Stimulated activated CD4-positive, alpha-beta T cell treated with anti-CD3 and anti-CD28 coated beads, Interleukin-2, amount 100 ng/mL, for 24 hours (primary cell): ENCODE measurements around the gene CRTC3.
"Not testable (repeated sequence)": the region's sequence is repeated elsewhere in the genome, so short reads cannot be mapped to it uniquely, and the experiment has no call there.

Experiments
- DNase-seq, 2 donors: peaks; one replicate each; pipeline ENCODE4 v3.0.0-alpha.2; 2020

CRTC3 gene

GRCh38 chr15:90524018-90524803 lies 5.5 kb upstream of the CRTC3 start:
- not testable (repeated sequence) for DNase-seq

GRCh38 chr15:90529011-90529370 lies 732 bp upstream of the CRTC3 start:
- DNase-seq = no peak

GRCh38 chr15:90530250-90531051 lies 728 bp downstream of the CRTC3 start:
- DNase-seq = peak; percentile 52 to 63

GRCh38 chr15:90531147-90531546 lies 1.4 kb downstream of the CRTC3 start:
- no peak for DNase-seq

GRCh38 chr15:90535254-90535653 lies 5.5 kb downstream of the CRTC3 start:
- DNase-seq = no peak

- peak; percentile 37 to 45 for DNase-seq
These were observed 10.1 kb downstream of the CRTC3 start for GRCh38 chr15:90539789-90540188.

- no peak for DNase-seq
These were observed 11.0 kb downstream of the CRTC3 start for GRCh38 chr15:90540768-90541167.

- DNase-seq = no peak
These were observed 15.4 kb downstream of the CRTC3 start for GRCh38 chr15:90545095-90545494.

GRCh38 chr15:90547540-90547939 lies 17.8 kb downstream of the CRTC3 start:
- no peak for DNase-seq

- DNase-seq = no peak
These were observed 21.2 kb downstream of the CRTC3 start for GRCh38 chr15:90550919-90551318.

- no peak for DNase-seq
These were observed 22.6 kb downstream of the CRTC3 start for GRCh38 chr15:90552162-90552928.

GRCh38 chr15:90552929-90553211 lies 23.1 kb downstream of the CRTC3 start:
- DNase-seq = no peak

GRCh38 chr15:90553248-90553745 lies 23.6 kb downstream of the CRTC3 start:
- no peak for DNase-seq

GRCh38 chr15:90557186-90558084 lies 27.7 kb downstream of the CRTC3 start:
- DNase-seq = no peak

GRCh38 chr15:90558171-90558573 lies 28.4 kb downstream of the CRTC3 start:
- DNase-seq = no peak

GRCh38 chr15:90559119-90559518 lies 29.4 kb downstream of the CRTC3 start:
- DNase-seq = no peak

GRCh38 chr15:90560229-90560776 lies 30.6 kb downstream of the CRTC3 start:
- DNase-seq = no peak

GRCh38 chr15:90561344-90562244 lies 31.9 kb downstream of the CRTC3 start:
- peak; percentile 26 to 32 for DNase-seq

- DNase-seq = no peak
These were observed 32.9 kb downstream of the CRTC3 start for GRCh38 chr15:90562669-90563068.

- DNase-seq = no peak
These were observed 33.7 kb downstream of the CRTC3 start for GRCh38 chr15:90563463-90563862.

- DNase-seq = no peak
These were observed 34.3 kb downstream of the CRTC3 start for GRCh38 chr15:90564051-90564450.
